Mesenchymal stem cell (in vitro differentiated cells and primary cell): ENCODE data around the gene LDB3.
A peak's percentile ranks its signal among the peaks of the same experiment; 100 is the strongest.

Experiments used
- DNase-seq: peaks from one replicate; pipeline ENCODE4 v3.0.0-alpha.2; 2013
- H2AFZ ChIP-seq: one replicate; pipeline ENCODE4 v1.6.1; 2013; ENCODE audit warnings: low read depth, mild to moderate bottlenecking, control low read depth, inconsistent platforms, low read length, moderate library complexity
- H2AK5ac ChIP-seq: 2 replicates; pipeline ENCODE4 v1.6.1; 2013; ENCODE audit warnings: low read length, moderate library complexity, mild to moderate bottlenecking, inconsistent platforms; ENCODE audit not compliant: severe bottlenecking
- H2BK120ac ChIP-seq: one replicate; pipeline ENCODE4 v1.6.1; 2013; ENCODE audit warnings: low read depth, mild to moderate bottlenecking, inconsistent platforms, low read length, moderate library complexity
- H2BK12ac ChIP-seq, 2 experiments: one replicate each; pipeline ENCODE4 v1.6.1; 2013; ENCODE audit warnings: inconsistent platforms in 2 of 2, low read length in 2 of 2, mild to moderate bottlenecking in 2 of 2, moderate library complexity in 2 of 2, control low read depth in 1 of 2
- H2BK15ac ChIP-seq: one replicate; pipeline ENCODE4 v1.6.1; 2013; ENCODE audit warnings: mild to moderate bottlenecking, low read depth, inconsistent platforms; ENCODE audit not compliant: poor library complexity, severe bottlenecking
- H2BK5ac ChIP-seq: 2 replicates; pipeline ENCODE4 v1.6.1; 2013; ENCODE audit warnings: low read depth, mild to moderate bottlenecking, low read length, control low read depth, inconsistent platforms; ENCODE audit not compliant: poor library complexity, severe bottlenecking
- H3K14ac ChIP-seq, 2 experiments: one replicate each; pipeline ENCODE4 v1.6.1; 2013; ENCODE audit warnings: inconsistent platforms in 2 of 2, low read length in 2 of 2, control low read depth in 1 of 2, mild to moderate bottlenecking in 1 of 2, moderate library complexity in 1 of 2
- H3K18ac ChIP-seq, 2 experiments: one replicate each; pipeline ENCODE4 v1.6.1; 2013; ENCODE audit warnings: inconsistent platforms in 2 of 2, low read length in 2 of 2, control low read depth in 1 of 2, low read depth in 1 of 2, mild to moderate bottlenecking in 1 of 2
- H3K23ac ChIP-seq, 2 experiments: one replicate each; pipeline ENCODE4 v1.6.1; 2013; ENCODE audit warnings: inconsistent platforms in 2 of 2, low read length in 2 of 2, mild to moderate bottlenecking in 2 of 2, moderate library complexity in 2 of 2, control low read depth in 1 of 2
- H3K27ac ChIP-seq: 2 replicates; pipeline ENCODE4 v1.5.1; 2013; ENCODE audit warnings: mild to moderate bottlenecking, moderate library complexity, low read length, control low read depth, inconsistent platforms; ENCODE audit not compliant: poor library complexity, severe bottlenecking
- H3K27me3 ChIP-seq, 2 experiments: 2 replicates each; pipeline versions ENCODE4 v1.6.1 to v1.7.0; 2013; ENCODE audit warnings: low read length in 2 of 2, mild to moderate bottlenecking in 2 of 2, moderate library complexity in 2 of 2, control low read depth in 1 of 2, inconsistent platforms in 1 of 2; ENCODE audit not compliant: control insufficient read depth in 1 of 2, insufficient read depth in 1 of 2
- H3K36me3 ChIP-seq, 2 experiments: 2 replicates each; pipeline versions ENCODE4 v1.6.1 to v1.7.0; 2013; ENCODE audit warnings: low read length in 2 of 2, control low read depth in 1 of 2, inconsistent platforms in 1 of 2, low read depth in 1 of 2, mild to moderate bottlenecking in 1 of 2; ENCODE audit not compliant: insufficient read depth in 2 of 2, control insufficient read depth in 1 of 2
- H3K4ac ChIP-seq, 2 experiments: one replicate each; pipeline ENCODE4 v1.6.1; 2013; ENCODE audit warnings: inconsistent platforms in 2 of 2, low read length in 2 of 2, mild to moderate bottlenecking in 2 of 2, moderate library complexity in 2 of 2, control low read depth in 1 of 2, low read depth in 1 of 2
- H3K4me1 ChIP-seq: 2 replicates; pipeline ENCODE4 v1.6.1; 2013; ENCODE audit warnings: low read depth, low read length, control low read depth; ENCODE audit not compliant: control insufficient read depth, insufficient read depth
- H3K4me2 ChIP-seq: 2 replicates; pipeline ENCODE4 v1.6.1; 2013; ENCODE audit warnings: low read length, mild to moderate bottlenecking, inconsistent platforms; ENCODE audit not compliant: poor library complexity, severe bottlenecking
- H3K4me3 ChIP-seq, 2 experiments: 2 replicates each; pipeline versions ENCODE4 v1.5.1 to v1.7.0; 2013; ENCODE audit warnings: low read length in 2 of 2, mild to moderate bottlenecking in 2 of 2, control low read depth in 1 of 2, low read depth in 1 of 2; ENCODE audit not compliant: insufficient read depth in 1 of 2
- H3K79me1 ChIP-seq: replicated peaks from 2 replicates; pipeline ENCODE4 v1.6.1; 2013; ENCODE audit warnings: mild to moderate bottlenecking, control low read depth, low read length, inconsistent platforms; ENCODE audit not compliant: poor library complexity, severe bottlenecking
- H3K9ac ChIP-seq: 2 replicates; pipeline ENCODE4 v1.7.0; 2013; ENCODE audit warnings: mild to moderate bottlenecking, low read length, moderate library complexity
- H3K9me3 ChIP-seq: 2 replicates; pipeline ENCODE4 v1.7.0; 2013; ENCODE audit warnings: mild to moderate bottlenecking, low read length; ENCODE audit not compliant: control insufficient read depth
- H4K8ac ChIP-seq: one replicate; pipeline ENCODE4 v1.6.1; 2013; ENCODE audit warnings: inconsistent platforms, mild to moderate bottlenecking, low read length, moderate library complexity
- H4K91ac ChIP-seq: one replicate; pipeline ENCODE4 v1.6.1; 2013; ENCODE audit warnings: mild to moderate bottlenecking, low read length, inconsistent platforms
- WGBS: methylation state at CpG from one replicate; pipeline ENCODE4 v1.1.7; 2013; ENCODE audit warnings: mixed read lengths; 5-methylcytosine and 5-hydroxymethylcytosine counted together

The LDB3 gene

DNA sequence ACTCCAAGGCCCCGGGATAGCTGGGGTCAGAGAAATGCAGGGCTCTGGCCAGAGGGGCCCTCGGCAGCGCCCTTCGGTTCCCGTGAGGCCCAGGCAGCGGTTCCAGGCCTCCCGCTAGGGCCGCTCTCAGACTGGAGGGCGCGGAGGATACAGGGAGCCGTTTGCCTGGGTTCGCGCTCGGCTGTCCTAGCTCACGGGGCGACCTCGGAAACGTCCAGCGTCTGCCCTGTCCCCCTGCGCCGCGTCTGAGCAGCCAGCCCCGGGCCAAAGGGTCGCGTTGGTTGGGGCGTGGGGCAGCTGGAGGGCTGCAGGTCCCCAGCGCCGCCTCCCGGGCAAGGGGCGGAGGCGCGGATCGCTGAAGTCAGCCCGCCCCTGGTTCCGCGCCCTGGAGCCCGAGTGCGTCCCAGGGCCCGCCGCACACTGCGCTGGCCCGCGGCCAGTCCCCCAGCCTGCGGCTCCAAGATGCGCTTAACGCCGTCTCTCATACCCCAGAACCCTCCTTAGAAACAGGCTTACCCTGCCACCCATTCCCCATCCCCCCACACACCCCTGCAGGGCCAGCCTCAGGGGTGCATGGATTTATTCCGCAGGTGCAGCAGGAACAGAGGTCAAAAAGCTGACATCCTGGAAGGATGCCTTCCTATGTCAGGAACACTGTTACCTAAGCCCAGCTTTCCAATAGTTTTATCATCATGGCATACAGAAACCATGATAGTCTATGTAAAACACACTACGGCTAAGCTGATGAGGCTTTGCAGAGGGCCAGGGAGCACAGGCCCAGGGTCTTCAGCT is 36.1 kb upstream of the LDB3 start:
- whole genome bisulfite sequencing: 6% methylated on average over 44 of the region's 49 CpGs

DNA sequence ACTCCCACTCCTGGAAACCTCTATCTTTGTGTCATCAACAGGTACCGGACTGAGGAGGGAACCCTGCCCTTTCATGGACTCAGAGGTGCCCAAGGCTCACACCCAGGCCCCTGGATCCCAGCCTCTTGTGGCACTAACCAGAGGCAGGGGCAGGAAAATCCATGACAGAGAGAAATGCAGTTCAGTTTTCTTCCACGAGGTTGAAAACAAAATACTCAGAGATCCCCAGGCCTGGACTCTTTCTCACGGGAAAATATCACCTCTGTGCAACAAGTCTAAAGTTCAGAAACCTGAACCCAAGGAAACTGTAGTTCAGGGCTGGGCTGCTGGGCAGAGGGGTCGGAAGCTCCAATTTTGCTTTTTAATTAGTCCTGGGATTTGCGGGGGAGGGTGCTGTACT is 35.4 kb upstream of the LDB3 start:
- Histone ChIP-seq H3K36me3 (no peaks in the 10 kb centered on the region), H2BK15ac (no peak overlapping the region), H3K14ac (no peak overlapping the region), H2BK12ac (no peak overlapping the region), H4K91ac (no peak overlapping the region), H3K4me3 (no peak overlapping the region), H3K79me1 (no peaks in the 10 kb centered on the region), H3K4me1 (peaks cover 14% of the 10 kb centered on the region), H3K18ac (no peak overlapping the region), H3K4ac (no peak overlapping the region), H3K4me2 (no peak overlapping the region), H2AK5ac (peak overlapping the region; percentile 70), H4K8ac (no peak overlapping the region), H2BK120ac (no peak overlapping the region), H3K27ac (no peak overlapping the region), H3K9me3 (no peaks in the 10 kb centered on the region), H3K23ac (peak overlapping the region in 1 of 2 experiments; percentile 35), H3K9ac (no peak overlapping the region), H3K27me3 (peaks cover 8 to 17% of the 10 kb centered on the region in 2 experiments), H2AFZ (peak overlapping the region; percentile 51), H2BK5ac (no peak overlapping the region)
- DNase-seq: no peak
- 73% methylated on average over 5 of the region's 5 CpGs for WGBS

More for the DNA sequence above, 36.1 kb upstream of the LDB3 start:
- Histone ChIP-seq H3K27me3 (peaks cover 8 to 20% of the 10 kb centered on the region in 2 experiments), H2AK5ac (no peak overlapping the region), H3K9me3 (no peaks in the 10 kb centered on the region), H2BK5ac (peak overlapping the region; percentile 76), H3K14ac (peak overlapping the region in 1 of 2 experiments; percentile 44), H2AFZ (peak overlapping the region; percentile 89), H3K36me3 (no peaks in the 10 kb centered on the region), H4K91ac (peak overlapping the region; percentile 34), H3K27ac (no peak overlapping the region), H4K8ac (peak overlapping the region; percentile 70), H3K79me1 (no peaks in the 10 kb centered on the region), H3K4me1 (peaks cover 14% of the 10 kb centered on the region), H2BK120ac (no peak overlapping the region), H3K4me2 (peak overlapping the region; percentile 91), H3K9ac (peak overlapping the region; percentile 75), H3K4ac (no peak overlapping the region), H2BK12ac (peak overlapping the region in 1 of 2 experiments; percentile 63), H3K4me3 (peak overlapping the region; percentile 58 to 71), H2BK15ac (no peak overlapping the region), H3K23ac (peak overlapping the region in 1 of 2 experiments; percentile 96), H3K18ac (peak overlapping the region; percentile 41 to 62)
- peak; percentile 46 for DNase-seq

DNA sequence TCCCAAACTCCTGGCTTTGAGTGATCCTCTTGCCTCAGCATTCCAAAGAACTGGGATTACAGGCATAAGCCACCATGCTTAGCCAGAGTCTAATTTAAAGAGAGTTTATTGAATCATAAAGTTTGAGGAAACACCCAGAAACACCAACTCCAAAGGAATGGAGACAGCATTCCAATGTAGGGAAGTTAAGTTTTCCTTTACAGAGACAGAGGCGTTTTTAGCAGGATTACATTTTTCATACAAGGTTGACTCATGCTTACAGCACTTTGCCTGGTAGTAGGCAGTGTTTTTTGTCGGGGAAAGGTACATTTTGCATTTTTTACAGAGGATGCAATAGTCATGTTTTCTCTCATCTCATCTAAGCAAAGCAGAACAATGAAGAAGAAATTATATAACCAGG is 32.9 kb upstream of the LDB3 start:
- Histone ChIP-seq H3K4ac (no peak overlapping the region), H3K14ac (no peak overlapping the region), H2BK5ac (no peak overlapping the region), H2BK12ac (no peak overlapping the region), H2AK5ac (no peak overlapping the region), H3K4me2 (no peak overlapping the region), H3K36me3 (no peaks in the 10 kb centered on the region), H3K23ac (no peak overlapping the region), H3K4me1 (peaks cover 14% of the 10 kb centered on the region), H2BK120ac (no peak overlapping the region), H3K9me3 (no peaks in the 10 kb centered on the region), H4K8ac (no peak overlapping the region), H2AFZ (no peak overlapping the region), H3K27ac (peak overlapping the region; percentile 68), H3K18ac (no peak overlapping the region), H3K27me3 (peaks cover 8 to 17% of the 10 kb centered on the region in 2 experiments), H4K91ac (no peak overlapping the region), H3K79me1 (no peaks in the 10 kb centered on the region), H3K9ac (peak overlapping the region; percentile 7), H3K4me3 (no peak overlapping the region), H2BK15ac (no peak overlapping the region)
- peak; percentile 57 for DNase-seq
- WGBS: 0% methylated on average over 1 of the region's 2 CpGs

DNA sequence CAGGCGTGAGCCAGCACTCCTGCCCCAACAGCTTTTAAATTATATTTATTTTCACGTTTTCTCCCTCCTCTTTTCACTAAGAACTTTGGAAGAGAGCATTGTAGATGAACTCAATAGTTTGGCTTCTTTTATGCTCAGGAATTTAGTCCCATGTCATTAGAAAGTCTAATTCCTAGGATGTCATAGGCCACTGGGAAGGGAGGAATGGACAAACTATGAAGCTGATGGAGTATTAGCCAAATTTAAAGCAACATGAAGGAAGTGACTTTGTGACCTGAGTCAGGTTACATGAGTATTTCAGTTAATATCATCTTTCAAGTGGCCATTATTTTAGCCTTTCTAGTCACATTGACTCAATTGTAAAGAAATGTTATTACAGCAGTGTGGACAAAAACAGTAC is 32.0 kb upstream of the LDB3 start:
- H3K79me1 ChIP-seq: no peaks in the 10 kb centered on the region
- H3K4me3 ChIP-seq: no peak overlapping the region
- H2BK5ac ChIP-seq: no peak overlapping the region
- WGBS: no CpG with 5 or more reads among the region's 2 CpGs
- H2AK5ac ChIP-seq: no peak overlapping the region
- H3K23ac ChIP-seq: no peak overlapping the region
- H2BK12ac ChIP-seq: no peak overlapping the region
- H3K14ac ChIP-seq: no peak overlapping the region
- DNase-seq: no peak
- peaks cover 8 to 10% of the 10 kb centered on the region in 2 experiments for H3K27me3 ChIP-seq
- H3K9me3 ChIP-seq: no peaks in the 10 kb centered on the region
- H3K36me3 ChIP-seq: no peaks in the 10 kb centered on the region
- no peak overlapping the region for H2BK120ac ChIP-seq
- no peak overlapping the region for H4K91ac ChIP-seq
- H3K4ac ChIP-seq: no peak overlapping the region
- H4K8ac ChIP-seq: no peak overlapping the region
- peaks cover 14% of the 10 kb centered on the region for H3K4me1 ChIP-seq
- no peak overlapping the region for H3K18ac ChIP-seq
- no peak overlapping the region for H2BK15ac ChIP-seq
- H3K9ac ChIP-seq: no peak overlapping the region
- no peak overlapping the region for H2AFZ ChIP-seq
- no peak overlapping the region for H3K4me2 ChIP-seq
- H3K27ac ChIP-seq: no peak overlapping the region
